ENCODE data around the gene LRRC56. TPM values are rescaled to one million over a fixed set of nuclear protein-coding genes. Genes with fewer than 3 reads are reported as not detected.

LRRC56 gene
- total and polyA plus RNA-seq, 11 donors: 0.07 to 0.35 (median 0.20) TPM; not detected in 2

DNA sequence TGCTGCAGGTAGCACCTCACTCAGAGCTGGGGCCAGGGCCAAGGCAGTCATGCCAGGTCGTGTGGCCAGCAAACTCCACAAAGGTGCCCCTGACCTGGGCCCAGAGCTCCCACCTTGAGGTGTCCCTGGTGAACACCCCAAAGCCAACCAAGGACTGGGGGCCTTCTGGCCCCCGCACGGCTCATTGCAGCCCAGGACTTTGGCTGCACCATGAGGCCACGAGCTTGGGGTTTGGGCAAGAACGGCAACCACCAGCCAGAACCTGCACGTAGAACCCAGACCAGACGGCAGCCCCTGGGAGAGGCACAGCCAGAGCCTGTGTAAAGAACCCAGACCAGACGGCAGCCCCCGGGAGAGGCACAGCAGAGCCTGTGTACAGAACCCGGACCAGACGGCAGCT is 7.8 kb downstream of the LRRC56 start:
- H3K27ac ChIP-seq: no peak overlapping the region
- intact Hi-C loops (cut with DNase I): no loop called here
- H3K4me1 ChIP-seq: no peaks in the 10 kb centered on the region
- H3K9me3 ChIP-seq: no peaks in the 10 kb centered on the region
- no peak for ATAC-seq
- peak in 2 of 5 donors; percentile 7 to 49 for DNase-seq
- no peaks in the 10 kb centered on the region for H3K36me3 ChIP-seq
- WGBS, 4 donors: 73 to 85% (median 81%) methylated on average over 6 to 11 of the region's 11 CpGs
- H3K4me3 ChIP-seq: no peak overlapping the region
- no peak for TF ChIP-seq POLR2A (IDR thresholded peaks at IDR 0.05)
- TF ChIP-seq, protein P1, sequence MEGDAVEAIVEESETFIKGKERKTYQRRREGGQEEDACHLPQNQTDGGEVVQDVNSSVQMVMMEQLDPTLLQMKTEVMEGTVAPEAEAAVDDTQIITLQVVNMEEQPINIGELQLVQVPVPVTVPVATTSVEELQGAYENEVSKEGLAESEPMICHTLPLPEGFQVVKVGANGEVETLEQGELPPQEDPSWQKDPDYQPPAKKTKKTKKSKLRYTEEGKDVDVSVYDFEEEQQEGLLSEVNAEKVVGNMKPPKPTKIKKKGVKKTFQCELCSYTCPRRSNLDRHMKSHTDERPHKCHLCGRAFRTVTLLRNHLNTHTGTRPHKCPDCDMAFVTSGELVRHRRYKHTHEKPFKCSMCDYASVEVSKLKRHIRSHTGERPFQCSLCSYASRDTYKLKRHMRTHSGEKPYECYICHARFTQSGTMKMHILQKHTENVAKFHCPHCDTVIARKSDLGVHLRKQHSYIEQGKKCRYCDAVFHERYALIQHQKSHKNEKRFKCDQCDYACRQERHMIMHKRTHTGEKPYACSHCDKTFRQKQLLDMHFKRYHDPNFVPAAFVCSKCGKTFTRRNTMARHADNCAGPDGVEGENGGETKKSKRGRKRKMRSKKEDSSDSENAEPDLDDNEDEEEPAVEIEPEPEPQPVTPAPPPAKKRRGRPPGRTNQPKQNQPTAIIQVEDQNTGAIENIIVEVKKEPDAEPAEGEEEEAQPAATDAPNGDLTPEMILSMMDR (IDR thresholded peaks at IDR 0.05): no peak
- H3K27me3 ChIP-seq: peaks cover 0 to 3% (median 0%) of the 10 kb centered on the region in 9 donors

DNA sequence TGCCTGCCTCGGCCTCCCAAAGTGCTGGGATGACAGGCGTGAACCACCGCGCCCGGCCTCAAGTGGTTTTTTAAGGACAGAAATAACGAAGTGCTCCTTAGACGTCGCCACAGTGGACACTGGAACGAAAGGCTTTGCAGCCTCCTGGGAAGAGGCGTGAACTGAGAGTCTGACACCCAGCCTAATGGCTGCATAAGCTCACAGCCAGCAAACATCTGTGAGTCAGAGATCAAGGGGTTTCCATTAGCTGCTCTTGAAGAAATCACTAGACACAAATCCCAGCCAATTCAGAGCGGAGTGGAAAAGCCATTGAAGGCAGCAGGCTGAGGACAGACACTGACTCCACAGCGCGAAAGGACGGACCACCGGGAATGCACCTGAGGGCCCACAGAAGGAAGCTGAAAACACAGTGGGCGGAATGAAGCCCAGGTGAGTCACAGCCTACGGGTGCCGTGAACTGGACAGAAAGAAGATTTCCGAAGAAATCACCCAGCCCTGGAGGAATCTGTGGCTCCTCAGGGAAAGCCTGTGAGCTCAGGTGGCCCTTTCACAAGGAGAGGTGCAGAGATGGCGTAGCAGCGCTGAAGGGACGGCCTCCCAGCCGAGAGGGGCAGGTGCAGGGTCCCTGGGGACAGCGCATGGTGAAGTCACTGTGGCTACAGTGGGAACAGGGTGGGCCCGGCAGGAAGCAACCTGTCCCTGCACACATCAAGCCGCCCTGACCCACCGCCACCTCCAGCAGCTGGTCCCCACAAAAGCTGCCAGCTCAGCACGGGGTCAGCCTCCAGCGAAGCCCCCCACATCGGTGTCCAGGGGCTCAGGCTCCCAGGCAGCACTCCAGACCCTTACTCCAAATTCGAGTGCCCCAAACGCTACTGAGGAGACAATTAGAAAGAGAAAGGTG is 11.6 kb downstream of the LRRC56 start:
- H3K27me3 ChIP-seq: peaks cover under 1 to 33% (median 13%) of the 10 kb centered on the region in 9 donors
- ATAC-seq: no peak

DNA sequence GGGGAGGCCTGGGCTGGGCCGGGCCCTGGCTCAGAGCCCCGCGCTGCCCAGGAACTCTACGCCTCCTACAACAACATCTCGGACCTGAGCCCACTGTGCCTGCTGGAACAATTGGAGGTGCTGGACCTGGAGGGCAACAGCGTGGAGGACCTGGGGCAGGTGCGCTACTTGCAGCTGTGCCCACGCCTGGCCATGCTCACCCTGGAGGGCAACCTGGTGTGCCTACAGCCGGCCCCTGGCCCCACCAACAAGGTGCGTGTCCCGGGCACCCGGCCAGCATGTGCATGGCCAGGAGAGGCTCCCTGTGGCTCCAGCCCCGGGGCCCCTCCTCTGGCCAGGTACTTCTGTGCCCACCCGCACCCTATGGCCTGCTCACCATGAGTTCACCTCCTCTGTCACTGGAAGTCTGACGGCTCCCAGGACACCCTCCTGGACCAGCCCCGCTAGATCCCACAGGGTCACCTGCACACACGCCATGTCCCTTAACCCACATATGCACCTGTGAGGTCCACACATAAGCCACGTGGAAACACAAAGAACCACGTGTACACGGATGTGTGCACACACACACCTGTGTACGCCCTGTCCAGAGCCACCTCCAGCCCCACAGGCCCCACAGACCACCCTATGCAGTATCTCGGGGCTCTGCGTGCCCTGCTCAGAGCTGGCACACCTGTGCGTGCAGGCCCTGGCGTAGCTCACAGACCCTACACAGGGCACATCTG is 12.9 kb downstream of the LRRC56 start:
- intact Hi-C loops (cut with DNase I): loop anchor here in 1 of 10 donors (5.0 kb wide), 1 partner anchor 177 kb away; no protein-coding TSS in a partner anchor
- H3K9me3 ChIP-seq: no peaks in the 10 kb centered on the region
- H3K27me3 ChIP-seq: peaks cover 7 to 44% (median 24%) of the 10 kb centered on the region in 9 donors
- ATAC-seq (no peak), DNase-seq (no peak)
- no peak overlapping the region for H3K27ac ChIP-seq
- no peak overlapping the region for H3K4me3 ChIP-seq
- no peaks in the 10 kb centered on the region for H3K36me3 ChIP-seq
- TF ChIP-seq POLR2A (IDR thresholded peaks at IDR 0.05): no peak
- TF ChIP-seq, protein P1 (IDR thresholded peaks at IDR 0.05): no peak
- WGBS, 4 donors: 92 to 96% (median 96%) methylated on average over 17 to 25 of the region's 25 CpGs
- peaks cover 0 to 11% (median 6%) of the 10 kb centered on the region in 12 donors for H3K4me1 ChIP-seq

More for the DNA sequence above, 11.6 kb downstream of the LRRC56 start:
- no peak overlapping the region for H3K4me3 ChIP-seq
- intact Hi-C loops (cut with DNase I): no loop called here
- H3K27ac ChIP-seq: no peak overlapping the region
- TF ChIP-seq POLR2A (IDR thresholded peaks at IDR 0.05): no peak
- H3K36me3 ChIP-seq: no peaks in the 10 kb centered on the region
- DNase-seq: peak in 1 of 5 donors; percentile 16
- no peaks in the 10 kb centered on the region for H3K4me1 ChIP-seq
- no peaks in the 10 kb centered on the region for H3K9me3 ChIP-seq
- 74 to 87% (median 80%) methylated on average over 25 to 32 of the region's 32 CpGs for WGBS, 4 donors

DNA sequence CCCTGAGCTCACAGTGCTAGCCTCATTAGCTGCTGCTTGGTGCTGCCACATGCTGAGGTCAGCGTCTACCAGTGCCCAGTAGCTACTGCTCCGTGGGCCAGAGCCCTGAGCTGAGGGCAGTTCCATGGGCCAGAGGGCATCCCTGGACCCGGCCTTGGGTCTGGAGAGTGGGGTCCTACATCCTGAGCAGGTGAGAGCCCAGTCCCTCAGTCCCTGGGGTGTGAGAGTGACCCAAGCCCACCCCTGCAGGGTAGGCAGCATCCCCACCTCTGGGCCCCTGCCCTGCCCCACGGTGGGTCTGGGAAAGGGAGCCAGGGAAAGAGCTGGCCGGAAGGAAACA is 13.4 kb downstream of the LRRC56 start:
- H3K27me3 ChIP-seq: peaks cover 12 to 49% (median 29%) of the 10 kb centered on the region in 9 donors
- no peak for TF ChIP-seq POLR2A (IDR thresholded peaks at IDR 0.05)
- TF ChIP-seq, protein P1 (IDR thresholded peaks at IDR 0.05): no peak
- peaks cover 0 to 16% (median 11%) of the 10 kb centered on the region in 12 donors for H3K4me1 ChIP-seq
- H3K36me3 ChIP-seq: no peaks in the 10 kb centered on the region
- no peak for ATAC-seq
- 60 to 92% (median 88%) methylated on average over 1 to 5 of the region's 5 CpGs for WGBS, 4 donors
- no peaks in the 10 kb centered on the region for H3K9me3 ChIP-seq
- no peak for DNase-seq
- H3K4me3 ChIP-seq: no peak overlapping the region
- intact Hi-C loops (cut with DNase I): loop anchor here in 1 of 10 donors (5.0 kb wide), 1 partner anchor 177 kb away; no protein-coding TSS in a partner anchor
- no peak overlapping the region for H3K27ac ChIP-seq

Data from heart left ventricle (tissue), 16 donors.